ENCODE measurements around the gene TTC23L.
A peak's percentile ranks its signal among the peaks of the same experiment; 100 is the strongest.

Gene TTC23L

GRCh38 chr5:34899066-34899465, 60.1 kb downstream of the TTC23L start:
- Mint-ChIP-seq H3K27me3 (ENCODE audit: low read depth) (no peaks in the 10 kb centered on the region), H3K9me3 (no peaks in the 10 kb centered on the region), H3K36me3 (ENCODE audit: low read depth) (peaks cover 10% of the 10 kb centered on the region), H3K27ac (peak overlapping the region in 2 of 3 experiments; percentile 17 to 63), H3K4me1 (peaks cover 9% of the 10 kb centered on the region), H3K4me3 (no peak overlapping the region)
- TF ChIP-seq CTCF (IDR thresholded peaks at IDR 0.05; ENCODE audit: unreplicated experiment in 3 of 3) = no peak

- Mint-ChIP-seq H3K4me3 (no peak overlapping the region), H3K27me3 (ENCODE audit: low read depth) (no peaks in the 10 kb centered on the region), H3K9me3 (no peaks in the 10 kb centered on the region), H3K36me3 (ENCODE audit: low read depth) (peaks cover 15% of the 10 kb centered on the region), H3K27ac (no peak overlapping the region), H3K4me1 (peaks cover 9% of the 10 kb centered on the region)
- no peak for TF ChIP-seq CTCF (IDR thresholded peaks at IDR 0.05; ENCODE audit: unreplicated experiment in 3 of 3)
Observed at GRCh38 chr5:34900652-34901051, 61.7 kb downstream of the TTC23L start.

- H3K9me3 Mint-ChIP-seq = no peaks in the 10 kb centered on the region
- no peak for TF ChIP-seq CTCF (IDR thresholded peaks at IDR 0.05; ENCODE audit: unreplicated experiment in 3 of 3)
- peaks cover under 1% of the 10 kb centered on the region for H3K4me1 Mint-ChIP-seq
- H3K27me3 Mint-ChIP-seq (ENCODE audit: low read depth) = no peaks in the 10 kb centered on the region
- peaks cover 18% of the 10 kb centered on the region for H3K36me3 Mint-ChIP-seq (ENCODE audit: low read depth)
- no peak overlapping the region for H3K27ac Mint-ChIP-seq
- no peak overlapping the region for H3K4me3 Mint-ChIP-seq
Observed at GRCh38 chr5:34903260-34903659, 64.3 kb downstream of the TTC23L start.

GRCh38 chr5:34905564-34905963, 66.6 kb downstream of the TTC23L start:
- Mint-ChIP-seq H3K27me3 (ENCODE audit: low read depth) (no peaks in the 10 kb centered on the region), H3K27ac (no peak overlapping the region), H3K4me3 (no peak overlapping the region), H3K4me1 (no peaks in the 10 kb centered on the region), H3K9me3 (no peaks in the 10 kb centered on the region), H3K36me3 (ENCODE audit: low read depth) (peaks cover 34% of the 10 kb centered on the region)
- TF ChIP-seq CTCF (IDR thresholded peaks at IDR 0.05; ENCODE audit: unreplicated experiment in 3 of 3) = peak; percentile 42 to 61 (median 52)

GRCh38 chr5:34913072-34913471, 74.1 kb downstream of the TTC23L start:
- no peak overlapping the region for H3K4me3 Mint-ChIP-seq
- no peak for TF ChIP-seq CTCF (IDR thresholded peaks at IDR 0.05; ENCODE audit: unreplicated experiment in 3 of 3)
- peaks cover 27% of the 10 kb centered on the region for H3K4me1 Mint-ChIP-seq
- no peak overlapping the region for H3K27ac Mint-ChIP-seq
- H3K9me3 Mint-ChIP-seq = no peaks in the 10 kb centered on the region
- H3K27me3 Mint-ChIP-seq (ENCODE audit: low read depth) = no peaks in the 10 kb centered on the region
- peaks cover 34% of the 10 kb centered on the region for H3K36me3 Mint-ChIP-seq (ENCODE audit: low read depth)

- H3K36me3 Mint-ChIP-seq (ENCODE audit: low read depth) = peaks cover 25% of the 10 kb centered on the region
- TF ChIP-seq CTCF (IDR thresholded peaks at IDR 0.05; ENCODE audit: unreplicated experiment in 3 of 3) = no peak
- no peaks in the 10 kb centered on the region for H3K27me3 Mint-ChIP-seq (ENCODE audit: low read depth)
- H3K9me3 Mint-ChIP-seq = no peaks in the 10 kb centered on the region
- H3K27ac Mint-ChIP-seq = no peak overlapping the region
- peaks cover 27% of the 10 kb centered on the region for H3K4me1 Mint-ChIP-seq
- H3K4me3 Mint-ChIP-seq = no peak overlapping the region
Observed at GRCh38 chr5:34914671-34915138, 75.7 kb downstream of the TTC23L start.

All from nephron (organoid).